SU-DHL-6 (cell line): ENCODE results near the gene EP300.
"Not testable (repeated sequence)": the region's sequence is repeated elsewhere in the genome, so short reads cannot be mapped to it uniquely, and the experiment has no call there.

Experiments
- CTCF ChIP-seq: fragments of 200-600 bp; sonication (generic); IDR thresholded peaks from one replicate; pipeline ENCODE4 v1.5.1; 2017; ENCODE audit warnings: antibody characterized with exemption, mild to moderate bottlenecking, low read length, moderate library complexity; ENCODE audit not compliant: insufficient read depth, poor library complexity, severe bottlenecking
- EZH2phosphoT487 ChIP-seq: fragments of 200-600 bp; sonication (generic), shearing (Covaris generic); conservative IDR thresholded peaks from 2 replicates; pipeline ENCODE4 v1.6.1; 2018; ENCODE audit warnings: mild to moderate bottlenecking, antibody characterized with exemption, low read length, moderate library complexity, mixed read lengths

DNA sequence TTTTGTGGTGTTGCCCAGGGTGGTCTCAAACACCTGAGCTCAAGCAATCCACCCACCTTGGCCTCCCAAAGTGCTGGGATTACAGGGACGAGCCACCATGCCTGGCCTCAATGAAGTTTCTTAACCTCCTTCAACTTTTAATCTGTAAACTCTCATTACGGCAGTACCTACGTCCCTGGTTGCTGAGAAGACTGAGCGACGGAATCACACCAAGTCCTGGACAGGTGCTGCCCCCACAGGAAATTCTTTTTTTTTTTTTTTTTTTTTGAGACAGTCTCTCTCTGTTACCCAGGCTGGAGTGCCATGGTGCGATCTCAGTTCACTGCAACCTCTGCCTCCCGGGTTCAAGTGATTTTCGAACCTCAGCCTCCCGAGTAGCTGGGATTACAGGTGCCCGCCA is 24.4 kb upstream of the EP300 start:
- not testable (repeated sequence) for TF ChIP-seq CTCF, EZH2phosphoT487
